NCI-H2107 treated with DMSO at 0.1 percent for 48 hours (cell line): ENCODE measurements around the gene CNNM4.

ENCODE experiments used
- DNase-seq: peaks from one replicate; lab custom pipeline; 2025; ENCODE audit not compliant: unreplicated experiment; lab: John Stamatoyannopoulos, UW

The CNNM4 gene

GRCh38 chr2:96760036-96760985, at the start of gene CNNM4:
TSS of gene CNNM4 (plus strand) at chr2:96760902. CDS start at chr2:96761000, 98 bp downstream.
- DNase-seq: peak; percentile 84

- DNase-seq: no peak
Observed at GRCh38 chr2:96710985-96711384, 49.7 kb upstream of the CNNM4 start.

GRCh38 chr2:96715658-96716057, 45.0 kb upstream of the CNNM4 start:
- peak; percentile 38 for DNase-seq

GRCh38 chr2:96716388-96716787, 44.3 kb upstream of the CNNM4 start:
- DNase-seq: no peak

- DNase-seq: no peak
Observed at GRCh38 chr2:96726131-96726530, 34.6 kb upstream of the CNNM4 start.

- DNase-seq: no peak
Observed at GRCh38 chr2:96727431-96727830, 33.3 kb upstream of the CNNM4 start.

- DNase-seq: no peak
Observed at GRCh38 chr2:96729748-96730147, 31.0 kb upstream of the CNNM4 start.

- no peak for DNase-seq
Observed at GRCh38 chr2:96730212-96730611, 30.5 kb upstream of the CNNM4 start.

GRCh38 chr2:96733931-96734330, 26.8 kb upstream of the CNNM4 start:
- no peak for DNase-seq

- DNase-seq: no peak
Observed at GRCh38 chr2:96734880-96735583, 25.7 kb upstream of the CNNM4 start.

GRCh38 chr2:96737251-96737650, 23.5 kb upstream of the CNNM4 start:
- no peak for DNase-seq

GRCh38 chr2:96737831-96738230, 22.9 kb upstream of the CNNM4 start:
- no peak for DNase-seq

- no peak for DNase-seq
Observed at GRCh38 chr2:96739076-96739632, 21.5 kb upstream of the CNNM4 start.

- peak; percentile 93 for DNase-seq
Observed at GRCh38 chr2:96739633-96740428, 20.9 kb upstream of the CNNM4 start, which contains the start of gene LMAN2L. TSS of gene LMAN2L (minus strand) at chr2:96740064. CDS start at chr2:96740040, 24 bp downstream.

GRCh38 chr2:96747061-96747617, 13.6 kb upstream of the CNNM4 start:
- no peak for DNase-seq

- no peak for DNase-seq
Observed at GRCh38 chr2:96751800-96752199, 8.9 kb upstream of the CNNM4 start.

- DNase-seq: no peak
Observed at GRCh38 chr2:96753661-96754282, 6.9 kb upstream of the CNNM4 start.

- no peak for DNase-seq
Observed at GRCh38 chr2:96754317-96754716, 6.4 kb upstream of the CNNM4 start.

GRCh38 chr2:96756788-96757476, 3.8 kb upstream of the CNNM4 start:
- no peak for DNase-seq

GRCh38 chr2:96757477-96757860, 3.2 kb upstream of the CNNM4 start:
- no peak for DNase-seq
